IPS-18c (cell line): ENCODE results near the gene DGUOK.
"Not testable (repeated sequence)": the region's sequence is repeated elsewhere in the genome, so short reads cannot be mapped to it uniquely, and the experiment has no call there.

ENCODE experiments used
- H3K4me3 ChIP-seq: 2 replicates; pipeline ENCODE4 v1.7.0; 2013; ENCODE audit warnings: low read depth, mild to moderate bottlenecking, low read length, moderate library complexity; ENCODE audit not compliant: insufficient read depth
- H3K9me3 ChIP-seq: one replicate; pipeline ENCODE4 v1.6.1; 2013; ENCODE audit warnings: mild to moderate bottlenecking, low read length, moderate library complexity; ENCODE audit not compliant: control insufficient read depth, insufficient read depth

The DGUOK gene

GRCh38 chr2:73896362-73897239, 30.1 kb upstream of the DGUOK start:
- no peak overlapping the region for H3K4me3 ChIP-seq
- no peaks in the 10 kb centered on the region for H3K9me3 ChIP-seq

DNA sequence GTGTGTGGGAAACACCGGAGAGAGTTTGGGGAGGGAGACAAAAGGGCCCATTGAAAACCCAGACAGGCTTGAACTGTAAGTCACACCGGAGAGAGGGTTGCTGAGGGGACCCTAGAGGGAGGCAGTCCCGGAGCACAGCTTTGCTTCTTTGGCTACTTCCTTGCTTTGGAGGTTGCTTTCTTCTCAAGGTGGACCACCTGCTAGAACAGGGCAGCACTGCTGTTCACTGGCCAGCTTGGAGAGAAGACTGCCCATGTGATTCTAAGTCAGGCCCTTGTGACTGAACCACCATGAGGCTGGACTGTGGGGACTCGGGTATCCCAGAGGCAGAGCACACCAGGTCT, 29.5 kb upstream of the DGUOK start:
- H3K9me3 ChIP-seq, result no peaks in the 10 kb centered on the region
- H3K4me3 ChIP-seq, result no peak overlapping the region

DNA sequence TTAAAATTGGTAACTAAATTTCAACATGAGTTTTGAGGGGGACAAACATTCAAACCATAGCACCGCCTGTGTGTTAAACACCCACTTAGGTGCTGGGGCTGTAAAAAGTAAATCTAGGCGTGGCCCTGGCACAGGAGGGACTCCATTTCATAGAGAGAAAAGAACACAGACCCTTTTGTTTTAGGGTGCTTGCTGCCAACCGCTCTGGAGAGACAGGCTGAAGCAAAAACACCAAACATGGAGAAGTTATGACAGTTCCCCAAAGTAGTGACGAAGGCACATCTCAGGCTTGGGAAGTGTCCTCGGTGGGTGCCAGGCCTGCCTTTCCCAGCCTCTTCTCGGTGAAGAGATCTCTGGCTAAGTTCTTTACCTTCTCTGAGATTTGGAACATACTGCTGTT, 28.7 kb upstream of the DGUOK start:
- H3K4me3 ChIP-seq, result no peak overlapping the region

GRCh38 chr2:73899801-73900336, 26.8 kb upstream of the DGUOK start:
- Histone ChIP-seq H3K9me3 (no peaks in the 10 kb centered on the region), H3K4me3 (no peak overlapping the region)

More for the DNA sequence above, 28.7 kb upstream of the DGUOK start:
- H3K9me3 ChIP-seq, result no peaks in the 10 kb centered on the region

DNA sequence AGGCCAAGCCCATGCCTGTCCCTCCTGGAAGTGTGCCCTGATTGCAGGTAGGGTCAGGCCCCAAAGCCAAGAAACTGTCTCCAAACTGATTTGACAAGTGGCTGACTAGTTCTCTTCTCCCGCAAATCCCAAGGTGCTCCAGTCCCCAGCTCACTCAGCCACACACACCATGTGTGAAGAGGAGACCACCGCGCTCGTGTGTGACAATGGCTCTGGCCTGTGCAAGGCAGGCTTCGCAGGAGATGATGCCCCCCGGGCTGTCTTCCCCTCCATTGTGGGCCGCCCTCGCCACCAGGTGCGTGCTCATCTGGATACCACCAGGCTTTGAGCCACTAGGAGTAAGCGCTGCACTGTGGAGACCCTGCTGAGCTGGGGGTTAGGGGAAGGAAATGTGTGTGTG, 25.5 kb upstream of the DGUOK start:
- no peak overlapping the region for H3K4me3 ChIP-seq
- H3K9me3 ChIP-seq, result no peaks in the 10 kb centered on the region

DNA sequence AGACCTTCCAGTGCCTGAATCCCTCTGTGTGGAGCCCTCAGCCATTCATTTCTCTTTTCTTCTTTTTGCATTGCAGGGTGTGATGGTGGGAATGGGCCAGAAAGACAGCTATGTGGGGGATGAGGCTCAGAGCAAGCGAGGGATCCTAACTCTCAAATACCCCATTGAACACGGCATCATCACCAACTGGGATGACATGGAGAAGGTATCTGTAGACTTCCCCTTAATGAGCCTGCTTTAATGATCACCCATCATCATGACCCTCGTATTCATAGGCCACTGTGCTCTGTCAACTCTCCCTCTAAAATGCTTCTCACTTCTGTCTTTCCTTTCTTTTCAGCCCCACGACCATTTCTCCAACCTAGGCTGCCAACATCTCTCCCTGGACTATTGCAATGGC, 24.4 kb upstream of the DGUOK start:
- H3K4me3 ChIP-seq, result no peak overlapping the region
- no peaks in the 10 kb centered on the region for H3K9me3 ChIP-seq

- no peak overlapping the region for H3K4me3 ChIP-seq
- no peaks in the 10 kb centered on the region for H3K9me3 ChIP-seq
Observed at GRCh38 chr2:73903313-73903712, 23.4 kb upstream of the DGUOK start.

DNA sequence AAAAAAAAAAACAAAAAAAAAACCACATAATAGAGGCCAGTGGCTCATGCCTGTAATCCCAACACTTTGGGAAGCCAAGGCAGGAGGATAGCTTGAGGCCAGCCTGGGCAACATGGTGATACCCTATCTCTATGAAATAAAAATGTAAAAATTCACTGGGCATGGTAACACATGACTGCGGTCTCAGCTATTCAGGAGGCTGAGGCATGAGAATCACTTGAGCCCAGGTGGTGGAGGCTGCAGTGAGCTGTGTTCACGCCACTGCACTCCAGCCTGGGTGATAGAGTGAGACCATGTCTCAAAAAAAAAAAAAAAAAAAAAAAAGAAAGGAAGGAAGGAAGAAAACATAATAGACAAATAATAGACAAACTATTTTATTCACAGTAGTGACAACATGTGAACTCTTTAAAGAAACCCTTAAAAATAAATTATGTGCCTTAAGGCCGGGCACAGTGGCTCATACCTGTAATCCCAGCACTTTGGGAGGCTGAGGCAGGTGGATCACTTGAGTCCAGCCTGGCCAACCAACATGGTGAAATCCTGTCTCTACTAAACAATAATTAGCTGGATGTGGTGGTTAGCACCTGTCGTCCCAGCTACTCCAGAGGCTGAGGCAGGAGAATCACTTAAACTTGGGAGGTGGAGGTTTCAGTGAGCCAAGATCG, 22.6 kb upstream of the DGUOK start:
- not testable (repeated sequence) for H3K9me3 ChIP-seq, H3K4me3 ChIP-seq

GRCh38 chr2:73904952-73905351, 21.7 kb upstream of the DGUOK start:
- H3K9me3 ChIP-seq, result no peaks in the 10 kb centered on the region
- H3K4me3 ChIP-seq, result no peak overlapping the region

- no peaks in the 10 kb centered on the region for H3K9me3 ChIP-seq
- no peak overlapping the region for H3K4me3 ChIP-seq
Observed at GRCh38 chr2:73906847-73907505, 19.7 kb upstream of the DGUOK start.

DNA sequence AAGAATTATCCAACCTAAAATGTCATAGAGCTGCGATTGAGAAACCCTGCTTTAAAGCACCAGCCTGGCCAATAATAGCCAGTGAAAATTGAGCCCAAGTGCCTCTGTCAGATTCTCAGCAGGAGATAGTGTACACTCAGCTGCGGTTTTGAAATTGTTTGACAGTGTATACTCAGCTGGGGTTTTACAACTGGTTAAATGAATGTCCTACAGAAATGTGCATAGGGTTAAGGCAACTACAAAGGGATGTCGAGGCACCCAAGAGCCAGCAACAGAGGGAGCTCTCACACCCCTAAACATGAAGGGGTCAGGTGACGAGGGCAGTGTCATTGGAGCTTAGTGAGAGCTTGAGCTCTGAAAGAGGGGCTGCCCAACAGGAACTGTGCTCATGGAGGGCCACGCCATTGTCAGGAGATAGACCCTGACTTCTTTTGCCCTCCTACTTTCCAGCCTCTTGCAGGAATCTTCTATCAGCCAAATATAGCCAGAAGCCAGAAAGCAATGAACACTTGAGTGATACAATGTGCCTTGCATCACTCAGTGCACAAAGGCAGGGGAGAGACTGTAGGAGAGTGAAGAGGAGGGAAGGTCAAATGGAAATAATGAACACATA, 18.7 kb upstream of the DGUOK start:
- no peak overlapping the region for H3K4me3 ChIP-seq
- no peaks in the 10 kb centered on the region for H3K9me3 ChIP-seq

DNA sequence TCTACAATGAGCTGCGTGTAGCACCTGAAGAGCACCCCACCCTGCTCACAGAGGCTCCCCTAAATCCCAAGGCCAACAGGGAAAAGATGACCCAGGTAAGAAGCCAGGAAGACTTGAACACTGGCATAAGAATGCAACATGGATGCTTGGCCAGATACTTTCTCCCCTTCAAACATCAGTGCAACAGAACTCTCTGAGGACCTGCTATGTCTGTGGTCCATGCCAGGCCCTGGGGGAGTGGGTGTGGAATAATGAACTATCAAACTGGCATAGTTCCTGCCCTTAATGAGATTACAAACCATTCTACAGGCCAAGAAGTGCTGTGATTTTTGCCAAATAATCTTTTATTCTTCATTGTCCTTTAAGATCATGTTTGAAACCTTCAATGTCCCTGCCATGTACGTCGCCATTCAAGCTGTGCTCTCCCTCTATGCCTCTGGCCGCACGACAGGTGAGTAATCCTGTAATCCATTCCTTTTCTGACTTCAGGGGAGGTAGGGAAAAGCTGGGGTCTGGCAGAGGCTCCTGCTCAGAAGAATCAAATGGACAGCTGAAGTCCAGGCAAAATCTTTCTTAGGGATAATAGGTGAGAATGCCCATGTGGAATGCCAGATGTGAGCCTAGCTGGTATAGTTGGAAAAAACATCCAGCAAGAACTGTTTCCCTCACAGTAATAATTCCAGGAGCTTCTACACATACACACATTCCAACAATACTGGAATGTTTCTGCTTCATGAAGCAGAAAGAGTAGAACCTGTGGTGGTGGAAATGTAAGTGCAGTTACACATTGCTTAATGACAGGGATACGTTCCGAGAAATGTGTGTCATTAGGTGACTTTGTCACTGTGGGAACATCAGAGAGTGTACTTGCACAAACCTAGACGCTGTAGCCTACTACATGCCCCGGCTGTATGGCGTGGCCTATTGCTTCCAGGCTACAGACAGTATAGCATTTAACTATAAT, 17.7 kb upstream of the DGUOK start:
- Histone ChIP-seq H3K4me3 (no peak overlapping the region), H3K9me3 (no peaks in the 10 kb centered on the region)

DNA sequence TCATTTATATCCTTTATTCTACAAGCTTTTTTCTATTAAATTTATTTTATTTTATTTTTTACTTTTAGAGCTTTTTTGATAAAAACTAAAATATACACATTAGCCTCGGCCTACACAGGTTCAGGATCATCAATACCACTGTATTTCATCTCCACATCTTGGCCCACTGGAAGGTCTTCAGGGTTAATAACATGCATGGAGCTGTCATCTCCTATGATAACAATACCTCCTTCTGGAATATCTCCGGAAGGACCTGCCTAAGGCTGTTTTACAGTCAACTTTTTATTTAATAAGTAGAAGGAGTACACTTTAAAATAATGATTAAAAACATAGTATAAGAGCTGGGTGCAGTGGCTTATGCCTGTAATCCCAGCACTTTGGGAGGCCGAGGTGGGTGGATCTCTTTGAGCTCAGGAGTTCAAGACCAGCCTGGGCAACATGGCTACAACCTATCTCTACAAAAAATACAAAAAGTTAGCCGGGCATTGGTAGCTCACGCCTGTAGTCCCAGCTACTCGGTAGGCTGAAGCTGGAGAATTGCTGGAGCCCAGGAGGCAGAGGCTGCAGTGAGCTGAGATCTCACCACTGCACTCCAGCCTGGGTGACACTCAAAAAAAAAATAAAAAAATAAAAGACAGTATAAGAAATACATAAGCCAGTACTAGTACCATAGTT, 15.7 kb upstream of the DGUOK start:
- no peaks in the 10 kb centered on the region for H3K9me3 ChIP-seq

DNA sequence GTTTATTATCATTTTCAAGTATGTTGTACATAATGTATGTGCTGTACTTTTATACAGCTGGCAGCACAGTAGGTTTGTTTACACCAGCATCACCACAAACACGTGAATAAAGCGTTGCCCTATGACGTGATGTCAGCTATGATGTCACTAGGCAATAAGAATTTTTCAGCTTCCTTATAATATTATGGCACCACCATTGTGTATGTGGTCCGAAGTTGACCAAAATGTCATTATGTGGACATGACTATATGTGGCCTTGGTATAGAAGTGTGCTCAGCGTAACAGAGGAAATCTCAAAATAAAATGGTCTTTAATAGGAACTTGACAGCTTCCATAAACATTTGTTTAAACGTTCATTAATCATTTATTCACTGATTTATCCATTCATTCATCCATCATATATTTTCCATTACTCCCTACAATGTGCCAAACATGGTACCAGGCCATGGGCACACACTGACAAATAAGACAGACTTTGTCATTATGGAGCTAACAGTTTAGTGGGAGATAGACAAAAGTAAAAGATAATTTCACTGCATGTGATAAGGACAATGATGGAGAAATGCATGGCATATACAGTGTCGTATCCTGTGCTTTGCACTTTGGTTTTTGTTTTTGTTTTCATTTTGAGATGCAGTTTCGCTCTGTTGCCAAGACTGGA, 15.0 kb upstream of the DGUOK start:
- H3K9me3 ChIP-seq, result no peaks in the 10 kb centered on the region
- no peak overlapping the region for H3K4me3 ChIP-seq

More for the DNA sequence above, 15.7 kb upstream of the DGUOK start:
- no peak overlapping the region for H3K4me3 ChIP-seq

DNA sequence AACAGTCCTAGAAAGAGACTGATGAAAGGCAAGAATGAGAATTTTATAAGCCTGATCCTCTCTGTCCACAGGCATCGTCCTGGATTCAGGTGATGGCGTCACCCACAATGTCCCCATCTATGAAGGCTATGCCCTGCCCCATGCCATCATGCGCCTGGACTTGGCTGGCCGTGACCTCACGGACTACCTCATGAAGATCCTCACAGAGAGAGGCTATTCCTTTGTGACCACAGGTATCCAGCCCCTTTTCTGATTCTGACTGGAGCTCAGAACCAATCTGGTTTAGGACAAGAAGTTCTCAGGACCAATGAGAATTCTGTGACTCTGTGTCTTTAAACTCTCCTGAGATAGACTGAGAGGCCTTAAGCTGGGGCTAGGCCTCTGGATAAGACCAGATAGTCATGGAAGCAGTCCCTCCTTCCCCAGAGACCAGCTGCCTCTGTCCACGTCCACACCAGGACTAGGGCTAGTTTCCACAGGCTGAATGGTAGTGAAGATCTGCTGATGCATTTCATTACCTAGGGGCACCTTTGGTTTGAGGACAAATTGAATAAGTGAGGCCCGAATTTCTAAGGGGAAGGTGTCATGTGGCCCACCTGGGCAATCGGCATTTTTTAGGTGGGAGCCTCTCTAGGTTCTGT, 13.1 kb upstream of the DGUOK start:
- H3K4me3 ChIP-seq, result no peak overlapping the region

More for the DNA sequence above, 13.1 kb upstream of the DGUOK start:
- H3K9me3 ChIP-seq, result no peaks in the 10 kb centered on the region
